Upper lobe of left lung (tissue), 4 donors: ENCODE measurements around the gene KRTAP10-5.

Source experiments
- POLR2AphosphoS5 ChIP-seq, 2 donors: sonication (generic); formaldehyde crosslinking; IDR thresholded peaks; one replicate each; pipeline ENCODE4 v1.5.1; 2017; ENCODE audit warnings: antibody characterized with exemption in 2 of 2
- TF ChIP-seq, protein P1 (sequence below), 6 experiments: fragments of 450-650 bp in 4 of 6; fragments of 200-600 bp in 2 of 6; sonication (generic) in 2 of 6; IDR thresholded peaks; one replicate each; pipeline ENCODE4 v1.5.1; 2016 to 2019; ENCODE audit warnings: antibody characterized with exemption in 6 of 6

DNA sequence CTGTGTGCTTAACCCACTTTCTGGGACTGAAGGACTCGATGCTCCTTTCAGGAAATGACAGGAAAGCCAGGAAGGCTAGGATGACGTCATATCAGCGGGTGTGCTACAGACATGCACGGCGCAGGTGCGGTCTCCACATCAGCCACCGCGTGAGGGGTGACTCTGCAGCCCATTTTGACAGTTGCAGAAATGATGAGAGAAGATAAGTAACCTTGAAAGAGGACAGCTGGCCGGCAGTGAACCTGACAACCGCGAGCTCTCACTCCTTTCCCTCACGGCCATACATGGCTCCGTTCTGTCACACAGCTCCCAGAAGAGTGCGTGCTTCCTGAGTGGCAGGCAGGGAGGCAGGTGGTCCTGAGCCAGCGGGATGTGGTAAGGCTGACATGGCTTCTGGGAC, 1.7 kb upstream of the KRTAP10-5 start:
- TF ChIP-seq, protein P1, sequence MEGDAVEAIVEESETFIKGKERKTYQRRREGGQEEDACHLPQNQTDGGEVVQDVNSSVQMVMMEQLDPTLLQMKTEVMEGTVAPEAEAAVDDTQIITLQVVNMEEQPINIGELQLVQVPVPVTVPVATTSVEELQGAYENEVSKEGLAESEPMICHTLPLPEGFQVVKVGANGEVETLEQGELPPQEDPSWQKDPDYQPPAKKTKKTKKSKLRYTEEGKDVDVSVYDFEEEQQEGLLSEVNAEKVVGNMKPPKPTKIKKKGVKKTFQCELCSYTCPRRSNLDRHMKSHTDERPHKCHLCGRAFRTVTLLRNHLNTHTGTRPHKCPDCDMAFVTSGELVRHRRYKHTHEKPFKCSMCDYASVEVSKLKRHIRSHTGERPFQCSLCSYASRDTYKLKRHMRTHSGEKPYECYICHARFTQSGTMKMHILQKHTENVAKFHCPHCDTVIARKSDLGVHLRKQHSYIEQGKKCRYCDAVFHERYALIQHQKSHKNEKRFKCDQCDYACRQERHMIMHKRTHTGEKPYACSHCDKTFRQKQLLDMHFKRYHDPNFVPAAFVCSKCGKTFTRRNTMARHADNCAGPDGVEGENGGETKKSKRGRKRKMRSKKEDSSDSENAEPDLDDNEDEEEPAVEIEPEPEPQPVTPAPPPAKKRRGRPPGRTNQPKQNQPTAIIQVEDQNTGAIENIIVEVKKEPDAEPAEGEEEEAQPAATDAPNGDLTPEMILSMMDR (IDR thresholded peaks at IDR 0.05) = no peak
- TF ChIP-seq POLR2AphosphoS5 (IDR thresholded peaks at IDR 0.05) = no peak
